Measurements from ENCODE around the gene MYCL.
A peak's percentile ranks its signal among the peaks of the same experiment; 100 is the strongest.

The MYCL gene

GRCh38 chr1:39850606-39851216, 51.0 kb downstream of the MYCL start:
- DNase-seq: no peak

GRCh38 chr1:39849203-39849602, 52.5 kb downstream of the MYCL start:
- DNase-seq: no peak

GRCh38 chr1:39847940-39848339, 53.8 kb downstream of the MYCL start:
- DNase-seq: no peak

- DNase-seq: no peak
These were observed 54.9 kb downstream of the MYCL start for GRCh38 chr1:39846796-39847195.

- DNase-seq: peak; percentile 81
These were observed 55.8 kb downstream of the MYCL start for GRCh38 chr1:39845569-39846566.
